Measurements from ENCODE around the gene PGK1.
A peak's percentile ranks its signal among the peaks of the same experiment; 100 is the strongest.
"Not testable (repeated sequence)": the region's sequence is repeated elsewhere in the genome, so short reads cannot be mapped to it uniquely, and the experiment has no call there.

PGK1 gene

GRCh38 chrX:78103623-78104446 lies at the start of gene PGK1:
TSS of gene PGK1 (plus strand) at chrX:78104248. CDS start at chrX:78104341, 93 bp downstream.
- DNase-seq (ENCODE audit: low read depth in 2 of 2, low spot score in 1 of 2): peak; percentile 77 to 89

- DNase-seq (ENCODE audit: low read depth in 2 of 2, low spot score in 1 of 2): no peak
Observed at GRCh38 chrX:78063687-78064086, 40.4 kb upstream of the PGK1 start.

GRCh38 chrX:78064152-78064551 lies 39.9 kb upstream of the PGK1 start:
- DNase-seq (ENCODE audit: low read depth in 2 of 2, low spot score in 1 of 2): no peak

GRCh38 chrX:78064698-78065601 lies 39.1 kb upstream of the PGK1 start:
- DNase-seq (ENCODE audit: low read depth in 2 of 2, low spot score in 1 of 2): not testable (repeated sequence)

GRCh38 chrX:78066110-78066509 lies 37.9 kb upstream of the PGK1 start:
- no peak for DNase-seq (ENCODE audit: low read depth in 2 of 2, low spot score in 1 of 2)

- no peak for DNase-seq (ENCODE audit: low read depth in 2 of 2, low spot score in 1 of 2)
Observed at GRCh38 chrX:78071331-78071730, 32.7 kb upstream of the PGK1 start.

- peak; percentile 6 to 30 for DNase-seq (ENCODE audit: low read depth in 2 of 2, low spot score in 1 of 2)
Observed at GRCh38 chrX:78073147-78074077, 30.6 kb upstream of the PGK1 start.

GRCh38 chrX:78074088-78074487 lies 30.0 kb upstream of the PGK1 start:
- no peak for DNase-seq (ENCODE audit: low read depth in 2 of 2, low spot score in 1 of 2)

- no peak for DNase-seq (ENCODE audit: low read depth in 2 of 2, low spot score in 1 of 2)
Observed at GRCh38 chrX:78075787-78076389, 28.2 kb upstream of the PGK1 start.

- DNase-seq (ENCODE audit: low read depth in 2 of 2, low spot score in 1 of 2): not testable (repeated sequence)
Observed at GRCh38 chrX:78081413-78081812, 22.6 kb upstream of the PGK1 start.

- no peak for DNase-seq (ENCODE audit: low read depth in 2 of 2, low spot score in 1 of 2)
Observed at GRCh38 chrX:78092296-78092695, 11.8 kb upstream of the PGK1 start.

GRCh38 chrX:78098108-78098507 lies 5.9 kb upstream of the PGK1 start:
- no peak for DNase-seq (ENCODE audit: low read depth in 2 of 2, low spot score in 1 of 2)

GRCh38 chrX:78102091-78102490 lies 2.0 kb upstream of the PGK1 start:
- no peak for DNase-seq (ENCODE audit: low read depth in 2 of 2, low spot score in 1 of 2)

- no peak for DNase-seq (ENCODE audit: low read depth in 2 of 2, low spot score in 1 of 2)
Observed at GRCh38 chrX:78103001-78103622, 936 bp upstream of the PGK1 start.

GRCh38 chrX:78104447-78105176 lies 564 bp downstream of the PGK1 start:
- DNase-seq (ENCODE audit: low read depth in 2 of 2, low spot score in 1 of 2): peak in 1 of 2 donors; percentile 3

GRCh38 chrX:78105944-78106650 lies 2.0 kb downstream of the PGK1 start:
- DNase-seq (ENCODE audit: low read depth in 2 of 2, low spot score in 1 of 2): no peak

- no peak for DNase-seq (ENCODE audit: low read depth in 2 of 2, low spot score in 1 of 2)
Observed at GRCh38 chrX:78106651-78106986, 2.6 kb downstream of the PGK1 start.

- no peak for DNase-seq (ENCODE audit: low read depth in 2 of 2, low spot score in 1 of 2)
Observed at GRCh38 chrX:78109458-78109857, 5.4 kb downstream of the PGK1 start.

Measured in stimulated activated CD8-positive, alpha-beta memory T cell treated with anti-CD3 and anti-CD28 coated beads, Interleukin-4, amount 100 ng/mL, for 4 hours (primary cell).